T-helper 2 cell treated with Interferon-gamma antibody and Interleukin-4, amounts not matched to agents 100 ng/mL and 5 ng/mL, for 36 hours (primary cell): ENCODE results near the gene MAD2L1BP. TPM values are rescaled to one million over a fixed set of nuclear protein-coding genes. Genes with fewer than 3 reads are reported as not detected.

Experiments
- intact Hi-C: fragments of 100-400 bp; cut with micrococcal nuclease; formaldehyde crosslinking; loops from one replicate; pipeline ENCODE4 v1.15.1; 2023
- total RNA-seq: library from RNA; stranded (reverse); gene quantifications from 2 replicates; pipeline ENCODE4 v1.2.3, GENCODE V29; 2022

MAD2L1BP gene
- total RNA-seq, 1 donor from 2014 or later: 40.1 TPM

DNA sequence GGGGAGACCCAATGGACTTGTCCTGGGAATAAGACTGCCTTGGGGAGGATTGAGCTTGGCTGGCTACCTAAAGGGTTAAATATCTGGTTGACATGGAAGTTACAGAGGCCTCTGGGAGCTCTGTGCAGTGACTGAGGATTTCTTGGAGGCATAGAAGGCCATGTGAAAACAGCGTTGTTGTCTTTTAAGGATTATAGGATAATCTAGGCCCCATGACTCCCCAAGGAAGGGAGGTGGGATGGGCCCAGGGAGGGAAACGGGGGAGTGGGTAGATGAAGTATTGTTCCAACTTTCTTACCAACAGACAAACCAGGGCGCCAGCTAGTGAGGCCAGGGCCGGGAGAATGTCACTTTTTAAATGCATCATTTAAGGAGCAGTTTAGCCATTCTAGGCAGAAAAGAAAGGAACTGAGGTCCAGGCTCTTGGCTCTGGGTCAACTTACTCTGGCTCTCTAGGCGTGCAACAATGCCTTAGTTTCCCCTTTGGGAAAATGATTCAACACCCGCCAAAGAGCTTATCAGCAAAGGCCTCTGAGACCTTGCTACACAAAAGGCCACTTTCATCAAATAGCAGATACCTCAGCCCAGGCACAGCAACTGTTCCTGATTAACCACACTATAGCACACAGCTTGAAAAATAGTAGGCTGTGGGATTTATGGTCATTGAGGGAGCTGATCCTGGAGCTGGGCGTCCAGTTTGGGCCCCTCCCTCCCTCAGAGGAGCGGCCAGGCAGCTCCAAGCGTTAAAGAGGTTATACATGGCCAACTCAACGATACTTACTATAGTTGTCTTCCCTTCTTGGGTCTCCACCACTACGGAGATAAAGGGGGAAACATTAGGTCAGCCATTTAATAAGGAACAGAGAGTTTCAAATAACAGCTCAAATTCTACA is 44.9 kb downstream of the MAD2L1BP start:
- intact Hi-C loops: no loop called here

DNA sequence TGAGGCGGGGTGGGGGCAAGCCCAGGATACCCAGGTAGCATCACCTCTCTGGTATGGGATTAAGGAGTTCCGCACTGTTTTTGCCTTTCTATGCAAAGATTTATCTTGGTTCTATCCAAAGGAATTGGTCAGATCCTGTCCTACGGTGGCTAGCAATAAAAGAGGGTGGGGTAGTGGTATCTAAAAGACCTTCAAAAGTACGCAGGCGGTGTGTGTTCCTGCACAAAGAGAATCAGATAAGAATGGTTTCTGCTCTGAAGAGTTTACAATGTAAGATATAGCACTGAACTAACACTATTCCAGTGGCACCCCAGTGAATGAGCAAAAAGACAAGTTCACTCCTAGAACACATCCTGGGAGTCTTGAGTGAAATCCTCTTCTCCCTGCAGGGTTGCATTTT is 45.7 kb downstream of the MAD2L1BP start:
- intact Hi-C loops: no loop called here

DNA sequence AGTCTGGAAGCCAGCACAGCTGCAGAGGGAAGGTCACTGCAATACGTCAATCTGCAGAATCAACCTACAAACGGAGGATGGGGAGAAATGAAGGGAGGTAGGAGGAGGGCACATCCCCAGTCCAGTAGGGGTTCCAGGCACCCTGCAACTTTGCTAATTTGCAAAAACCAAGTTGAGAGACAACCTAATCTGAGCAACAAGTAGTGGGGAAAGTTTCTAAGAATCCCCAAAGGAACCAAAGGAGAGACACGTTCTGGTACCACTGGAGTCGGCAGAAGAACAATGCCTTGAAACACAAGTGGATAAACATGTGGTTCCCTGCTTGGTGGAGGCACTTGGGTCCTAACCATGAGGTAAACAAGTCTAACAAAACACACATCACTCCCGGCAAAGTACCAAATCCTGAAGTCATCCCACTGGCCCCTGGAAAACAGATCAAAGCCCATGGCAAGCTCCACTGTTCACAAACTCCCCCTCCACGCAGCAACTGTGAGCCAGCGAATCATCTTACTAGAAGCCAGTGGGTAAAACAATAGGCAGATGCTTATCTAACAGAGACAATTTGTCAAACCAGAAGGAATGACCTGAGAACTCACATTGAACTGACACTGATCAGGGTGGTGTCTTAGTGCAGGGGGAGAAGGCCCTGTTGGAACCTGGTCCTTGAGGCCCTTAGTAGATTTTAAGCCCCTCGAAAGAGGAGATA is 47.2 kb downstream of the MAD2L1BP start:
- intact Hi-C loops: no loop called here

DNA sequence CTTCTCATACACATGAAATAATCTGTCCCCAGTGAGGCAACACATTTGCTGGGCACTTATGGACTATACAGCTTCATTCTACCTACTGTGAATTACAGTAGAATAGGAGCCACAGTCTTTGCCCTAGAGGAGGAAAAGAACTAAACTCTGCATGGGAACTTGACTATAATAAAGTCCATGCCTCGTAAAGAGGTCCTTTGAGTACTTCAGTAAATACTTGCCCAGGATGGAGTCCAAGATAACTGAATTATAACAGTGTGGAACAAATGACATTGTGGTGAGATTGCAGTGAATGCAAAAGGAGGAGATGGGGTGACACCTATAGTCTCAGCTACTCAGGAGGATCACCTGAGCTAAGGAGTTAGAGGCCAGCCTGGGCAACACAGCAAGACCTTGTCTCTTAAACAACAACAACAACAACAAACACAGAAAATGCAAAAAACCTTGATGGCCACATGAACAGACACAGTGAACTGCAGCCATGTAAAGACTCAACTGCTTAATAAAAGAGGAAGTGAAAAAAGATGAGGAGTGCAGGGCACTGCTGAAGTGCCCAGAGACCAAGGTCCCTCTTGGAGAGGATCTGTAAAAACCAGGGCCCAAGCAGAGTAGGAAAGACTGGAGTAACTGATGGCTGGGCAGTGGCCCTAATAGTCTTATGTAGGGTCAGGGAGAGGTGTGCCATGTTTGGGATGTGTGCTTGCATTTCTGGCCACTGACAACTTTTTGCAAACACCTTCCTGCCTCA is 48.2 kb downstream of the MAD2L1BP start:
- intact Hi-C loops: no loop called here

DNA sequence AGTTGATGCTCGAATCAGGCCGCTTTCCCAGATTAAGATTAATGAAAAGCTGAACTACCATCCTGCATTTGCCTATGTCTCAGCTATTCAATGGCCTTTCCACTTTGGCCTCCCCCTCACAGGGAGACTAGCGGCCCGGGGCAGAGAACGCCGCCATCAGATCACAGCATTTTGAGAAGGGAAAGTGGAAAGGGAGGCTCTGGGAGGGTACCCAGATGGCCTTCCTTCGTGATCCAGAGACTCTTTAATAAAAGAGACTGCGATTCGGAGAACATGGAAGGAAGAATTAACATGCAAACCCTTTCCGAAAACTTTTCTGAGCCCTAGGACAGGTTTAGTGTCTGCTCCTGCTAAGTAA is 51.4 kb downstream of the MAD2L1BP start:
- intact Hi-C loops: no loop called here

DNA sequence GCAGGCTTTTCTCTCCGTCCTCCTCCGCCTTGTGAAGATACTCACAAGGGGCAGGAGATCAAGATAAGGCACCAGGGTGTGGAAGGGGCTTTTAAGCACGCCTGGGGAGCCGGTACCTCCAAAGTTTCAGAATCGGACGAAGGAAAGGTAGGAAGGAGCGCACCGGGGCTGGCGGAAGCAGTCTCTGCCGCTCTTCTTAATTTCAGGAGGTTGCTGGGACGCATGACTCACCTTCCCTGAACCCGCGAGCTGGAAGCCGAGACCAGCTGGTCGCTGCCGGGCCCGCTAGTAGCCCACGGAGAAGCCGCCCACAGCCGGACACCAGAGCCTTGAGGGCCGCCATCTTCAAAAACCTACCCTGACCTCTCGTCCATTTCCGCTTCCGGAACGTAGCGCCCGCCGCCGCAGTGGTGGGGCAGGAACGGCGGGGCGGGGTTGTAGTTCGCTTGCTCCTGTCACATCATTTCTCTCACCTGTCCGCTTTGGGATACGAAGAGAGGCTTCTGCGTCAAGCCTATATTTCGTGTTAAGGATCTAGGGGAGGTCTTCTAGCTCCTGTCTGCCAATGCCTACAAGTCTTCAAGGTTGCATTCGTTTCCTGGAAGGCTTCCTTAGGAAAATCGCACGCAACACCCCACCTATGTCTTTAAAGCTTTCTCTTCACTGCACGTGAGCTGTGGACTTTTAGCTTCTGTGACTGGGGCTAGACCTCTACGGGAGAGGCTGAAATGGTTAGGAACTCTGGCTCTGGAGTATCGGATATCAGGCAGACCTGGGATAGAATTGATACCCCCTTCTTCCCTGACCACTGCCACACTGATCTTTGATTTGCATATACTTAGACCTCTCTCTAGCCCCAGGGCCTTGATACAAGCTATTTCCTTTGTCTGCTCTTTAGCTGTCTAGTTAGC is 52.1 kb downstream of the MAD2L1BP start, which contains the start of gene MRPS18A:
Gene MRPS18A, minus strand, starts transcription at position 355 of the 911 bp plus-strand sequence. Its CDS starts 12 bp downstream, at position 343.
- intact Hi-C loops: no loop called here

DNA sequence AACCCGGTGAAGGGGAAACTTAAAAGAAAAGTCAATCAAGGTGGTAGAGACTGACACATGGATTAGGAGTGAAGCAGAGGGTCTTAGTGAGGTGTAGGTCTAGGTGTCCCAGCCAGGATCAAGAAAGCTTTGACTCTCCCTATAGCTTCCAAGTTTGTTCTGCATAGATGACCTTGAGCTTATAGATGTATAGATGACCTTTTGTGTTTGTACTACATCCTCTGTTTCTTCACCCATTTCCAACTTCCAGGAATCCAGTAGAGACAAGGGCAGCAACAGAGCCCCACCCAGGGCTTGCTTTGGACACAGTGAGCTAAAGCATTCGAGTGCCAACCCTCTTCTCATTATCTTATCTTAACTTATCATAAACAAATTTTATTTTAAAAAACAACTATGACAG is 53.8 kb downstream of the MAD2L1BP start:
- intact Hi-C loops: no loop called here

Other genes starting within 250 kb of the MAD2L1BP start
- 51.6 and 52.1 TPM in 2 replicates for gene ABCC10, start 208.3 kb upstream of the MAD2L1BP start, total RNA-seq
- gene DLK2, start 180.3 kb upstream of the MAD2L1BP start, total RNA-seq: 0.20 and 0.45 TPM in 2 replicates
- 31.3 and 36.2 TPM in 2 replicates for gene TJAP1, start 158.3 kb upstream of the MAD2L1BP start, total RNA-seq
- 0.16 and 0.32 TPM in 2 replicates for gene LRRC73, start 125.5 kb upstream of the MAD2L1BP start, total RNA-seq
- 59.9 and 65.0 TPM in 2 replicates for gene YIPF3, start 118.9 kb upstream of the MAD2L1BP start, total RNA-seq
- 42.2 and 43.6 TPM in 2 replicates for gene POLR1C, start 118.8 kb upstream of the MAD2L1BP start, total RNA-seq
- 77.8 and 93.5 TPM in 2 replicates for gene XPO5, start 59.8 kb upstream of the MAD2L1BP start, total RNA-seq
- gene POLH, start 59.7 kb upstream of the MAD2L1BP start, total RNA-seq: 58.5 and 65.2 TPM in 2 replicates
- 90.8 and 93.0 TPM in 2 replicates for gene GTPBP2, start 6.6 kb upstream of the MAD2L1BP start, total RNA-seq
- 0.11 TPM in 1 of 2 replicates, not detected in the other for gene RSPH9, start 9.2 kb downstream of the MAD2L1BP start, total RNA-seq
- gene MRPS18A, start 52.0 kb downstream of the MAD2L1BP start, total RNA-seq: 37.4 and 38.6 TPM in 2 replicates
- 22.4 and 22.8 TPM in 2 replicates for gene VEGFA, start 134.4 kb downstream of the MAD2L1BP start, total RNA-seq